ENCODE results near the gene HOXC9. TPM values are rescaled to one million over a fixed set of nuclear protein-coding genes. Genes with fewer than 3 reads are reported as not detected.

HOXC9 gene
- total RNA-seq (not detected), polyA plus RNA-seq (under 1 TPM in 1 of 3 donors, not detected in 2; 0.08 TPM)
- long read RNA-seq, donor 1, result 0 reads
- long read RNA-seq, donor 2, result 0 reads
- long read RNA-seq, donor 3, result 0 reads
- long read RNA-seq, donor 4, result 0 reads
- long read RNA-seq, donor 5, result 0 reads
- long read RNA-seq, donor 6, result 0 reads
- long read RNA-seq, donor 7, result 0 reads
- long read RNA-seq, donor 8, result 0 reads
- long read RNA-seq, donor 9, result 0 reads
- long read RNA-seq, donor 10, result 0 reads

DNA sequence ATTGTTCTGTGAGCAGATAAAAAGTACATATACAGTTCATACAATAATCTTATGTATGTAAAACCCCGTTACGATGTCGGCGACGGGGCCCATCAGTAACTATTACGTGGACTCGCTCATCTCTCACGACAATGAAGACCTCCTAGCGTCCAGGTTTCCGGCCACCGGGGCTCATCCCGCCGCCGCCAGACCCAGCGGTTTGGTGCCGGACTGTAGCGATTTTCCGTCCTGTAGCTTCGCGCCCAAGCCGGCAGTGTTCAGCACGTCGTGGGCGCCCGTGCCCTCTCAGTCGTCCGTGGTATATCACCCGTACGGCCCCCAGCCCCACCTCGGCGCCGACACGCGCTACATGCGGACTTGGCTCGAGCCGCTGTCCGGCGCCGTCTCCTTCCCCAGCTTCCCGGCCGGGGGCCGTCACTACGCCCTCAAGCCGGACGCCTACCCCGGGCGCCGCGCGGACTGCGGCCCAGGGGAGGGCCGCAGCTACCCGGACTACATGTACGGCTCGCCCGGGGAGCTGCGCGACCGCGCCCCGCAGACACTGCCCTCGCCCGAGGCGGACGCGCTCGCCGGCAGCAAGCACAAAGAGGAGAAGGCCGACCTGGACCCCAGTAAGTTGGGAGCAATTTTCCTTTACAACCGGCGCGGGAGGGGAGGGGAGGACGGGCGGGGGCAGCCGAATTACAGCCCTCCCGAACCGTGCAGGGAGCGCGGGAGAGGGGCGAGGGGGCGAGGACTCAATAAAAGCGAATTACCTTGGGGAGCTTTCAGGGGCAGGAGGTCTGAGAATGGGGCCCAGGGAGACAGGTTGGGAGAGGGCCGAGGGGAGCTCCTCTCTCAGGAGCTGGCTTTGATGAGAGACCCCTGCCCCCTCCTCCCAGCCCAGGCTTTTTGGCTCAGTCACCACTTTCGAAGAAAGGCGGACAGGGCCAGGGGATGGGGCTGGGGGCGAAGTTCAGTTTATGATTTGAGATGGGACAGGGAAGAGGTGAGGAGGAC is at the start of gene HOXC9:
Gene HOXC9, plus strand, starts transcription at position 46 of the 999 bp plus-strand sequence. Its CDS starts 28 bp downstream, at position 74.
- 2 to 13% (median 5%) methylated on average over 73 to 87 of the region's 87 CpGs for WGBS, 5 donors
- no peak within 1 kb of the TSS for H3K27ac ChIP-seq
- H3K27me3 ChIP-seq, result peaks cover 65 to 100% (median 100%) of the 10 kb centered on the region in 3 donors
- peaks cover 19 to 41% (median 37%) of the 10 kb centered on the region in 4 donors for H3K4me1 ChIP-seq
- TF ChIP-seq POLR2A (IDR thresholded peaks at IDR 0.05) (no peak), EP300 (IDR thresholded peaks at IDR 0.05) (no peak), POLR2AphosphoS5 (IDR thresholded peaks at IDR 0.05) (no peak)
- TF ChIP-seq, protein P1, sequence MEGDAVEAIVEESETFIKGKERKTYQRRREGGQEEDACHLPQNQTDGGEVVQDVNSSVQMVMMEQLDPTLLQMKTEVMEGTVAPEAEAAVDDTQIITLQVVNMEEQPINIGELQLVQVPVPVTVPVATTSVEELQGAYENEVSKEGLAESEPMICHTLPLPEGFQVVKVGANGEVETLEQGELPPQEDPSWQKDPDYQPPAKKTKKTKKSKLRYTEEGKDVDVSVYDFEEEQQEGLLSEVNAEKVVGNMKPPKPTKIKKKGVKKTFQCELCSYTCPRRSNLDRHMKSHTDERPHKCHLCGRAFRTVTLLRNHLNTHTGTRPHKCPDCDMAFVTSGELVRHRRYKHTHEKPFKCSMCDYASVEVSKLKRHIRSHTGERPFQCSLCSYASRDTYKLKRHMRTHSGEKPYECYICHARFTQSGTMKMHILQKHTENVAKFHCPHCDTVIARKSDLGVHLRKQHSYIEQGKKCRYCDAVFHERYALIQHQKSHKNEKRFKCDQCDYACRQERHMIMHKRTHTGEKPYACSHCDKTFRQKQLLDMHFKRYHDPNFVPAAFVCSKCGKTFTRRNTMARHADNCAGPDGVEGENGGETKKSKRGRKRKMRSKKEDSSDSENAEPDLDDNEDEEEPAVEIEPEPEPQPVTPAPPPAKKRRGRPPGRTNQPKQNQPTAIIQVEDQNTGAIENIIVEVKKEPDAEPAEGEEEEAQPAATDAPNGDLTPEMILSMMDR (IDR thresholded peaks at IDR 0.05), result no peak
- no peaks in the 10 kb centered on the region for H3K9me3 ChIP-seq
- H3K4me3 ChIP-seq, result peak within 1 kb of the TSS; percentile 9 to 39 (median 22)
- DNase-seq, result no peak
- intact Hi-C loops (cut with DNase I; ENCODE audit: low total_unique reads), result no loop called here
- no peaks in the 10 kb centered on the region for H3K36me3 ChIP-seq

DNA sequence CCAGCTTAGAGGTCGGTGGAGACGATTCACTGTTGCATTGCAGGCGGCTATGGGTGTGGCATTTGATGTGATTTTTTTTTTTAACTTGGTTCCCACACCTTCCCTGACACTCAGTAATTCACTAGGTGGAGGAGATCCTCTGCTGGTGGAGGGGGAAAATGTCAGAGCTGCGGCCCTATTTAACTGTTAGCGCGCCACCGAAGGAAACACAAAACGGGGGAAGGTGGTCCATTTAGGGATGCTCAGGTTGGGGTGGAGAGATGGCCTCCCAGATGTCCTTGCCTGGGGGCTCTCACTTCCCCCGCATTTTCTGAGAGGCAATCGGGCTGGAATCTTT is 49.6 kb upstream of the HOXC9 start:
- TF ChIP-seq EP300 (IDR thresholded peaks at IDR 0.05), result no peak
- TF ChIP-seq, protein P1 (IDR thresholded peaks at IDR 0.05), result no peak
- no peak for TF ChIP-seq POLR2AphosphoS5 (IDR thresholded peaks at IDR 0.05)
- TF ChIP-seq POLR2A (IDR thresholded peaks at IDR 0.05), result no peak
- no peak overlapping the region for H3K4me3 ChIP-seq

DNA sequence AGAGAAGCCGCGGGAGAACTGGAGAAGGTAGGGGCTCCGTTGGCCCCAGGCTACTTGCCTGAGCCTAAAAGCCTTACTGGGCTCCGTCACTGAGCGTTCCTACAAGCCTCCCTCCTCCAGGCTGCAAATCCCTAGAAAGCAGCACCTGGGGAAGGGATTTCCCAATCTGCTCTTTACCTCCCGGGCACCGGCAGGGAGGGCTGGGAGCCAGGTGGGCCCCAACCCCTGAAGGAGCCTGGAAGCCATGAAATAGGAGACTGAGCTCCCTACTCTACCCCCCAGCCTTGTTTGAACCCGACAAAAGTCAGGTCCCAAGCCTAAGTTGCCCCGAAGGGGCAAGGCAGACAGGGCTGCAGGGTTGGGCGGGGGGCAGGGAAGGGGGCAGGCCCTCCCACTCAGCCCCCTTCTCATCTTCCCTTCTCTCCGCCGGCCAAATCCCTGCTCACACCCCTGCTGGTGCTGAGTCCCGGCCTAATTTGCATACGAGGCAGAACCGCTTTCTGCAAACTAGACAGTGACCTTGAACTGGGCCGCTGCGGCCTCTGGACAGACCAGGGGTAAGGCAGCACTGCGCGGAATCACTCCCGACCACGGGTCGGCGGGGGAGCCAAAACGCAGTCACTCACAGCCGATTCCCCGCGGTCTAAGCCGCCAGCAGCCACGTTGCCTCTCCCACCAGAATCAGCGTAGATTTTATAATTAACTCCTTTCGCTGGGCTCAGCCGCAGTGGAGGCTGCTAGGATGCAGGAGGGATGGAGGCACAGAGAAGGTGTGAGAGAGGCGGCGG is 49.0 kb upstream of the HOXC9 start:
- peaks cover 62 to 100% (median 98%) of the 10 kb centered on the region in 3 donors for H3K27me3 ChIP-seq
- WGBS, 5 donors, result 3 to 11% (median 5%) methylated on average over 20 to 34 of the region's 34 CpGs
- H3K36me3 ChIP-seq, result no peaks in the 10 kb centered on the region
- peaks cover 0 to 10% (median 0%) of the 10 kb centered on the region in 4 donors for H3K9me3 ChIP-seq
- no peak for DNase-seq
- no peak overlapping the region for H3K27ac ChIP-seq
- intact Hi-C loops (cut with DNase I; ENCODE audit: low total_unique reads), result no loop called here
- peaks cover 8 to 45% (median 18%) of the 10 kb centered on the region in 4 donors for H3K4me1 ChIP-seq
- TF ChIP-seq, protein P1 (IDR thresholded peaks at IDR 0.05), result no peak
- TF ChIP-seq POLR2A (IDR thresholded peaks at IDR 0.05), result no peak
- TF ChIP-seq EP300 (IDR thresholded peaks at IDR 0.05), result no peak
- TF ChIP-seq POLR2AphosphoS5 (IDR thresholded peaks at IDR 0.05), result no peak
- no peak overlapping the region for H3K4me3 ChIP-seq

More for the DNA sequence above, 49.6 kb upstream of the HOXC9 start:
- H3K4me1 ChIP-seq, result peaks cover 8 to 41% (median 18%) of the 10 kb centered on the region in 4 donors
- H3K36me3 ChIP-seq, result no peaks in the 10 kb centered on the region
- no peak for DNase-seq
- intact Hi-C loops (cut with DNase I; ENCODE audit: low total_unique reads), result no loop called here
- H3K27ac ChIP-seq, result no peak overlapping the region
- H3K9me3 ChIP-seq, result peaks cover 0 to 9% (median 0%) of the 10 kb centered on the region in 4 donors
- peaks cover 62 to 100% (median 98%) of the 10 kb centered on the region in 3 donors for H3K27me3 ChIP-seq
- WGBS, 5 donors, result 3 to 8% (median 4%) methylated on average over 10 of the region's 10 CpGs

Measured in stomach (tissue), 19 donors.